Smooth muscle cell (in vitro differentiated cells): ENCODE data around the gene GRAMD4. TPM values are rescaled to one million over a fixed set of nuclear protein-coding genes. Genes with fewer than 3 reads are reported as not detected.

Source experiments
- DNase-seq: peaks from one replicate; lab custom pipeline; 2025; ENCODE audit not compliant: unreplicated experiment; lab: John Stamatoyannopoulos, UW
- H2AFZ ChIP-seq: fragments of 200-600 bp; sonication (generic); 2 replicates; pipeline ENCODE4 v1.6.0; 2016; ENCODE audit warnings: antibody characterized with exemption, low read depth, mild to moderate bottlenecking
- H3F3A ChIP-seq: fragments of 200-600 bp; sonication (generic); 2 replicates; pipeline ENCODE4 v1.6.0; 2017; ENCODE audit warnings: antibody characterized with exemption, low read depth
- H3K27ac ChIP-seq: fragments of 200-600 bp; sonication (generic); 2 replicates; pipeline ENCODE4 v1.5.1; 2016; ENCODE audit warnings: low read depth, mild to moderate bottlenecking
- H3K27me3 ChIP-seq: fragments of 200-600 bp; sonication (generic); 2 replicates; pipeline ENCODE4 v1.6.1; 2016; ENCODE audit warnings: low read depth, mild to moderate bottlenecking
- H3K36me3 ChIP-seq: fragments of 200-600 bp; sonication (generic); 2 replicates; pipeline ENCODE4 v1.5.1; 2016; ENCODE audit warnings: low read depth
- H3K4me1 ChIP-seq: fragments of 200-600 bp; sonication (generic); 2 replicates; pipeline ENCODE4 v1.5.1; 2016; ENCODE audit warnings: low read depth
- H3K4me2 ChIP-seq: fragments of 200-600 bp; sonication (generic); 2 replicates; pipeline ENCODE4 v1.6.0; 2016; ENCODE audit warnings: mild to moderate bottlenecking
- H3K4me3 ChIP-seq: fragments of 200-600 bp; sonication (generic); 2 replicates; pipeline ENCODE4 v1.5.1; 2016; ENCODE audit warnings: mild to moderate bottlenecking
- H3K79me2 ChIP-seq: fragments of 200-600 bp; sonication (generic); 2 replicates; pipeline ENCODE4 v1.6.0; 2016; ENCODE audit warnings: low read depth, mild to moderate bottlenecking
- H3K9ac ChIP-seq: fragments of 200-600 bp; sonication (generic); 2 replicates; pipeline ENCODE4 v1.6.0; 2016; ENCODE audit warnings: low read depth
- H3K9me3 ChIP-seq: fragments of 200-600 bp; sonication (generic); replicated peaks from 2 replicates; pipeline ENCODE4 v1.5.1; 2016; ENCODE audit warnings: low read depth
- H4K20me1 ChIP-seq: fragments of 200-600 bp; sonication (generic); 2 replicates; pipeline ENCODE4 v1.6.0; 2016; ENCODE audit warnings: low read depth
- WGBS: methylation state at CpG from one replicate; pipeline ENCODE4 v1.1.7; 2016; ENCODE audit warnings: low lambda C conversion rate; 5-methylcytosine and 5-hydroxymethylcytosine counted together
- polyA plus RNA-seq: library from polyadenylated mRNA; unstranded; fragments of >200 nt; fragmentation: Nextera tagmentation; extraction: Ambion mirVana; gene quantifications from 2 replicates; pipeline ENCODE4 v1.2.1, GENCODE V29; 2016
- total RNA-seq: library from RNA; depleted of rRNA; stranded (reverse); fragments of >200 nt; gene quantifications from 2 replicates; pipeline ENCODE4 v1.2.3, GENCODE V29; 2014
- TF ChIP-seq, protein P1 (sequence below): fragments of 200-600 bp; sonication (generic); IDR thresholded peaks from 2 replicates; pipeline ENCODE4 v1.5.1; 2017; ENCODE audit warnings: borderline replicate concordance, mild to moderate bottlenecking, antibody characterized with exemption; ENCODE audit not compliant: insufficient read depth, poor library complexity, severe bottlenecking

GRAMD4 gene
- total and polyA plus RNA-seq, 2 experiments from 2014 or later = 14.5 to 16.6 TPM

DNA sequence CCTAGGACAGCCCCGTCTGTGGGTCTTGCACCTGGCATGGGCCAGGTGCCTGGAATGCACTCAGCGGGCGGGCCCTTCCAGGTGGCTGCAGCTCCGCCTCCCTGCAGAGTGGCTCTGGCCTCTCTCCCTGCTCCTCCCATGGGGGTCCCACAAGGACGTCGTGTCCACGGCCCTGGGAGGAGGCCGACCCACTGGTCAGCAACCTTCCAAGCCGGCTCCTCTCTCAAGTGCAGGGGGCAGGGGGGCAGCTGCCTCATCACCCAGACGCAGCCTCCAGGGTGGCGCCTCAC lies 76.0 kb downstream of the GRAMD4 start:
- TF ChIP-seq, protein P1, sequence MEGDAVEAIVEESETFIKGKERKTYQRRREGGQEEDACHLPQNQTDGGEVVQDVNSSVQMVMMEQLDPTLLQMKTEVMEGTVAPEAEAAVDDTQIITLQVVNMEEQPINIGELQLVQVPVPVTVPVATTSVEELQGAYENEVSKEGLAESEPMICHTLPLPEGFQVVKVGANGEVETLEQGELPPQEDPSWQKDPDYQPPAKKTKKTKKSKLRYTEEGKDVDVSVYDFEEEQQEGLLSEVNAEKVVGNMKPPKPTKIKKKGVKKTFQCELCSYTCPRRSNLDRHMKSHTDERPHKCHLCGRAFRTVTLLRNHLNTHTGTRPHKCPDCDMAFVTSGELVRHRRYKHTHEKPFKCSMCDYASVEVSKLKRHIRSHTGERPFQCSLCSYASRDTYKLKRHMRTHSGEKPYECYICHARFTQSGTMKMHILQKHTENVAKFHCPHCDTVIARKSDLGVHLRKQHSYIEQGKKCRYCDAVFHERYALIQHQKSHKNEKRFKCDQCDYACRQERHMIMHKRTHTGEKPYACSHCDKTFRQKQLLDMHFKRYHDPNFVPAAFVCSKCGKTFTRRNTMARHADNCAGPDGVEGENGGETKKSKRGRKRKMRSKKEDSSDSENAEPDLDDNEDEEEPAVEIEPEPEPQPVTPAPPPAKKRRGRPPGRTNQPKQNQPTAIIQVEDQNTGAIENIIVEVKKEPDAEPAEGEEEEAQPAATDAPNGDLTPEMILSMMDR = no peak
- no peak overlapping the region for H2AFZ ChIP-seq
- H3K9me3 ChIP-seq = no peaks in the 10 kb centered on the region
- no peaks in the 10 kb centered on the region for H3K79me2 ChIP-seq
- no peaks in the 10 kb centered on the region for H3F3A ChIP-seq
- H3K4me1 ChIP-seq = no peaks in the 10 kb centered on the region
- WGBS = 93% methylated on average over 11 of the region's 11 CpGs
- DNase-seq = no peak
- H3K36me3 ChIP-seq = no peaks in the 10 kb centered on the region
- no peak overlapping the region for H3K4me2 ChIP-seq
- no peaks in the 10 kb centered on the region for H4K20me1 ChIP-seq
- no peak overlapping the region for H3K27ac ChIP-seq
- H3K9ac ChIP-seq = no peak overlapping the region
- H3K27me3 ChIP-seq = no peaks in the 10 kb centered on the region
- H3K4me3 ChIP-seq = no peak overlapping the region

DNA sequence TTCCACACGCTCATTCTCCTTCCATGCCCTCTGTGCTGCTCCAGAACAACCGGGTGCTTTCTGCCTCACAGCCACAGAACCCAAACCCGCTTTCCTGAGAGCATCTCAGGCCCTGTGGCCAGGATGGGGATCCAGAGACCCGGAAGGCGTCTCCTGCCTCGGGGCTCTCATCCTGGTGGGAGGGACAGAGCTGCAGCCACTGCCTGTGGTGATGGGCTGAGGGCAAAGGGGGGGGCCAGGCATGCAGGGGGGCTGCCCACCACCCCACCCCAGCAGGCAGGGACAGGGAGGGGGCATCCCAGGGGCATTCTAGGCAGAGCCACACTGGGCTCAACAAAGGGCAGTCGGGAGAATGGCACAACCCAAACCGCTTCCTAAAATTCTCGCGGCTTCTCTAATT lies 76.4 kb downstream of the GRAMD4 start:
- no peak overlapping the region for H3K4me2 ChIP-seq
- TF ChIP-seq, protein P1 = no peak
- H3K27me3 ChIP-seq = no peaks in the 10 kb centered on the region
- H3K79me2 ChIP-seq = no peaks in the 10 kb centered on the region
- H3K9ac ChIP-seq = no peak overlapping the region
- H4K20me1 ChIP-seq = no peaks in the 10 kb centered on the region
- no peaks in the 10 kb centered on the region for H3K36me3 ChIP-seq
- no peak overlapping the region for H3K27ac ChIP-seq
- no peaks in the 10 kb centered on the region for H3K9me3 ChIP-seq
- no peaks in the 10 kb centered on the region for H3K4me1 ChIP-seq
- no peaks in the 10 kb centered on the region for H3F3A ChIP-seq
- H2AFZ ChIP-seq = no peak overlapping the region
- WGBS = over 99% methylated on average over 10 of the region's 10 CpGs
- DNase-seq = no peak
- no peak overlapping the region for H3K4me3 ChIP-seq

DNA sequence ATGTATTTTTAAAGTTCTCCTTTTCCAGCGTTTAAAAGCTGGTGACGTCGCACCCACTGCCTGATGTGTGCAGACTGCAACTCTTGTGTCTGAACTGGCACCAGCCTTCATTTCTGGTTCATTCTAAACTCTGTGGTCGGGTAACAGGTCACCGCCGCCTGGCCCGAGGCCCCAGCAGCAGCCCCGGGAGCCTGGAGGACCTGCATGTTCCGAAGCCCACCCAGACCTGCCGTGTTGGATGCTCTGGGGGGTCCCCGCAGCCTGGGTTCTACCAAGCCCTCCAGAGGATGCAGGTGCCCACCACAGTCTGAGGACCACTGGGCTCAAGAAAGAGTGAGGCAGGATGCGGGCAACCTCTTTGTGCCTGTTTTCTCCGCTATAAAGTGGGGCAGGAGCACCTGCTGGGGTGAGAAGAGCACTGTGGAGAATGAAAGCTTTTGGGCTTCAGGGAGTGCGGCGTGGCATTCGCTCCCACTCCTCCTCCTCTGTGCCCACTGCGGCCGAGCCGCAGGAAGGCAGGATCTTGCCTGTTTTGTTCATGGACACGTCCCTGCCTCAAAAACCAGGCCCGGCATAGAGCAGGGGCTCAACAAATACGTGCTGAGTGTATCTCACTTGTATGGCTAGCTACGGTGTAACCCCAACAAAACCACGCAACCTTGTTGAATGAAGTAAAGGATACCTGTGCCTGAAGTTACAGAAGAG lies 77.8 kb downstream of the GRAMD4 start:
- WGBS = 96% methylated on average over 24 of the region's 24 CpGs
- DNase-seq = no peak
- Histone ChIP-seq H2AFZ (no peak overlapping the region), H3K4me1 (no peaks in the 10 kb centered on the region), H3K9me3 (no peaks in the 10 kb centered on the region), H3K27ac (no peak overlapping the region), H3F3A (no peaks in the 10 kb centered on the region), H3K79me2 (no peaks in the 10 kb centered on the region), H3K4me2 (no peak overlapping the region), H3K4me3 (no peak overlapping the region), H3K27me3 (no peaks in the 10 kb centered on the region), H3K9ac (no peak overlapping the region), H3K36me3 (no peaks in the 10 kb centered on the region), H4K20me1 (peaks cover 3% of the 10 kb centered on the region)
- TF ChIP-seq, protein P1 = no peak

DNA sequence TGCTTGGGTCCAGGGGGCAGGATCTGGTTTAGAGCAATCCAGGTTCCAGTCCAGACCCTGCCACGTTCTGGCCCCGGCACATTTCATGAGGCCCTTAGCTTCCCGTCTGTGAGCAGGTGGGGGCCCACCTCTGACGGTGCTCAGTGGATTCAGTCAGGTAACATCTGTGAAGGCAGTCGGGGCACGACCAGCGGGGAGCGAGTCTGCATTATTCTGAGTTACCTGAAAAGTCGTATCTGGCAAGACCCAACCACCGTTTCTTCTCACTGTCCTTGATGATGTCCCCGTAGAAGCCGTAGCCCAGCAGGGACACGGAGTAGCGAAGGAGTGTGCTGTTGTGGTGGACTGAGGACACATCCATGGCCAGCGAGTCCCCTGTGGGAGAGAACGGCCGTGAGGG lies 78.9 kb downstream of the GRAMD4 start:
- H3K9ac ChIP-seq = no peak overlapping the region
- peaks cover 6% of the 10 kb centered on the region for H4K20me1 ChIP-seq
- TF ChIP-seq, protein P1 = no peak
- H3K4me1 ChIP-seq = no peaks in the 10 kb centered on the region
- no peak overlapping the region for H3K4me3 ChIP-seq
- H3K4me2 ChIP-seq = no peak overlapping the region
- no peak for DNase-seq
- H3K36me3 ChIP-seq = no peaks in the 10 kb centered on the region
- H3K9me3 ChIP-seq = no peaks in the 10 kb centered on the region
- no peaks in the 10 kb centered on the region for H3F3A ChIP-seq
- no peaks in the 10 kb centered on the region for H3K27me3 ChIP-seq
- H2AFZ ChIP-seq = no peak overlapping the region
- no peak overlapping the region for H3K27ac ChIP-seq
- 98% methylated on average over 17 of the region's 17 CpGs for WGBS
- H3K79me2 ChIP-seq = no peaks in the 10 kb centered on the region
